Measurements from ENCODE around the gene ATP9B. TPM values are rescaled to one million over a fixed set of nuclear protein-coding genes. Genes with fewer than 3 reads are reported as not detected.

The ATP9B gene
- total RNA-seq, 3 donors from 2014 or later (not counting 1 experiment from before 2014, with no cell fraction given): 66.0 to 78.9 (median 68.0) TPM

DNA sequence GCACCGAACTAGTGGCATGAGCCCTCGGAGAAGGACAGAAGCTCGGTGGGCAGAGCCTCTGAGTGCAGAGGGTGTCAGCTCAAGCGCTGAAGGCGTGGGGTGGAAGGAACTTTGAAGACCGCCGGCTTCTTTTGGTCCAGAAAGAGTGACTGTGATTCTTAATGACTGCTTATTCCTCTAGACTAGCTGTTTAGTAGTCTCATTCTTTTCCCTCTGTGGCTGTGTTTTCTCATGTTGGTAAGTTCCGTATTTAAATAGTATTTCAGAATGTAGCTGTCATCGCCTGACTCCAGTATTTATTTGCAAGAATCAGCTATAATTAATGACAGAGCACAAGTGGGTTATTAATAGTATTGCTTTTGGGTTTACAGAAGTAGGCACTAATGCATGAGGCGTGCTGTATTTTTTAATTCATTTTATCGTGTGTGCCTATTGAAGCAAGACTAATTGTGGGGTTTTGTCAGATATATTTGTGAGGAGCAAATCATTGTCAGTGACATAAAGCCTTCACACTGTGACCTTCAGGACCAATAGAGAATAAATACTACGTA lies 245.7 kb downstream of the ATP9B start:
- Histone ChIP-seq H3K36me3 (ENCODE audit: control insufficient read depth, insufficient read depth, low read length) (peaks cover 3% of the 10 kb centered on the region), H3K4me1 (ENCODE audit: control insufficient read depth, insufficient read depth, low read length) (peaks cover 26% of the 10 kb centered on the region), H3K4me3 (ENCODE audit: low read length) (no peak overlapping the region), H3K27ac (ENCODE audit: low read length) (no peak overlapping the region), H3K27me3 (ENCODE audit: control insufficient read depth, insufficient read depth, low read length) (no peaks in the 10 kb centered on the region), H3K9me3 (ENCODE audit: control insufficient read depth, insufficient read depth, low read length) (peaks cover 4% of the 10 kb centered on the region)
- H3K27me3 Mint-ChIP-seq (ENCODE audit: low read depth in 2 of 2): no peaks in the 10 kb centered on the region
- intact Hi-C loops (cut with micrococcal nuclease): no loop called here
- H3K36me3 Mint-ChIP-seq: peaks cover 10% of the 10 kb centered on the region
- WGBS (ENCODE audit: insufficient coverage): 97% methylated on average over 11 of the region's 12 CpGs
- TF ChIP-seq, protein P1, sequence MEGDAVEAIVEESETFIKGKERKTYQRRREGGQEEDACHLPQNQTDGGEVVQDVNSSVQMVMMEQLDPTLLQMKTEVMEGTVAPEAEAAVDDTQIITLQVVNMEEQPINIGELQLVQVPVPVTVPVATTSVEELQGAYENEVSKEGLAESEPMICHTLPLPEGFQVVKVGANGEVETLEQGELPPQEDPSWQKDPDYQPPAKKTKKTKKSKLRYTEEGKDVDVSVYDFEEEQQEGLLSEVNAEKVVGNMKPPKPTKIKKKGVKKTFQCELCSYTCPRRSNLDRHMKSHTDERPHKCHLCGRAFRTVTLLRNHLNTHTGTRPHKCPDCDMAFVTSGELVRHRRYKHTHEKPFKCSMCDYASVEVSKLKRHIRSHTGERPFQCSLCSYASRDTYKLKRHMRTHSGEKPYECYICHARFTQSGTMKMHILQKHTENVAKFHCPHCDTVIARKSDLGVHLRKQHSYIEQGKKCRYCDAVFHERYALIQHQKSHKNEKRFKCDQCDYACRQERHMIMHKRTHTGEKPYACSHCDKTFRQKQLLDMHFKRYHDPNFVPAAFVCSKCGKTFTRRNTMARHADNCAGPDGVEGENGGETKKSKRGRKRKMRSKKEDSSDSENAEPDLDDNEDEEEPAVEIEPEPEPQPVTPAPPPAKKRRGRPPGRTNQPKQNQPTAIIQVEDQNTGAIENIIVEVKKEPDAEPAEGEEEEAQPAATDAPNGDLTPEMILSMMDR (IDR thresholded peaks at IDR 0.05): no peak
- no peak overlapping the region for H3K27ac Mint-ChIP-seq
- DNase-seq (no peak), ATAC-seq (no peak)
- H3K4me1 Mint-ChIP-seq: peaks cover 25 to 27% of the 10 kb centered on the region in 2 donors
- no peak overlapping the region for H3K4me3 Mint-ChIP-seq
- peaks cover 3 to 6% of the 10 kb centered on the region in 2 donors for H3K9me3 Mint-ChIP-seq

DNA sequence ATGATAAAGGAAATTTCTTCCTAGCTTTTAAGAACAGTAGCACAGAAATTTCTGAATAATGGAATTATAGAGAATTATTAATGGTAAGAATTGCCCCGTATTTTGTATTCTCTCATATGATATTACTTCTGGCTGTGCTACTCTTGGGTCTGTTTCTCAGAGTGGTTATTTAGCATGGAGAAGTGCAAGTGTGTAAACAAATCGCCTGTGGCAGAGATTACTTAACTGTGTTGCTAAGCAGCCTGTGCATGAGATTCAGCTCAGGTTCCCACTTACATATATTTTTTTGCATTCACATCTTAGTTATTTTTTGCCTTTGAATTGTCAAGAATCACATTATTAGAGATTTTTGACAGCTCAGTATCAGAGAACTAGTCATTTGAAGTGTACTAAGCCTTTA lies 246.4 kb downstream of the ATP9B start:
- TF ChIP-seq, protein P1 (IDR thresholded peaks at IDR 0.05): no peak
- H3K4me1 ChIP-seq (ENCODE audit: control insufficient read depth, insufficient read depth, low read length): peaks cover 32% of the 10 kb centered on the region
- Mint-ChIP-seq H3K27me3 (ENCODE audit: low read depth in 2 of 2) (no peaks in the 10 kb centered on the region), H3K36me3 (peaks cover 6% of the 10 kb centered on the region), H3K4me1 (peaks cover 29 to 31% of the 10 kb centered on the region in 2 donors), H3K27ac (no peak overlapping the region), H3K4me3 (no peak overlapping the region), H3K9me3 (peaks cover 3 to 6% of the 10 kb centered on the region in 2 donors)
- intact Hi-C loops (cut with micrococcal nuclease): no loop called here
- WGBS (ENCODE audit: insufficient coverage): 92% methylated on average over 2 of the region's 2 CpGs
- no peak for ATAC-seq
- no peak overlapping the region for H3K27ac ChIP-seq (ENCODE audit: low read length)
- H3K27me3 ChIP-seq (ENCODE audit: control insufficient read depth, insufficient read depth, low read length): no peaks in the 10 kb centered on the region
- H3K36me3 ChIP-seq (ENCODE audit: control insufficient read depth, insufficient read depth, low read length): peaks cover 3% of the 10 kb centered on the region
- no peak for DNase-seq
- H3K9me3 ChIP-seq (ENCODE audit: control insufficient read depth, insufficient read depth, low read length): peaks cover 4% of the 10 kb centered on the region
- no peak overlapping the region for H3K4me3 ChIP-seq (ENCODE audit: low read length)

DNA sequence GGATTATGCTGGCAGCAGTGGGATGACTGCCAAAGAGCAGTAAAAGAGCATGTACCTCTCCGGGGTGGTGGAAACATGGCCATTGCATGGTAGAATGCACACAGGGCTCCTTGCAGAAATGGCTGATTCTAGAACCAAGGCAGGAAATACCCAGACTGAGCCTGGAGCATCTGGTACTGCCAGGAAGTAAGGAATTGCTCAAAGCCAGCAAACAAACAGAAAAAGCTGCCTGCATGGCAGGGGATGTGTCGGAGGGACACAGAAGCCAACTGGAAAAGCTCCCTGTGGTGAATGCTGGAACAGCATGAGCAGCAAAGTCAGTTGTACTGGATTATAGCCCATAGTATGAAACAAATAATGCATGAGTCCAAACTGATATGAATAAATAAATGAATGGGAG lies 248.5 kb downstream of the ATP9B start:
- H3K27ac ChIP-seq (ENCODE audit: low read length): no peak overlapping the region
- Mint-ChIP-seq H3K27ac (peak overlapping the region; percentile 59 to 86), H3K9me3 (peaks cover 3 to 6% of the 10 kb centered on the region in 2 donors), H3K27me3 (ENCODE audit: low read depth in 2 of 2) (no peaks in the 10 kb centered on the region), H3K4me1 (peaks cover 29 to 31% of the 10 kb centered on the region in 2 donors), H3K36me3 (no peaks in the 10 kb centered on the region), H3K4me3 (peak overlapping the region; percentile 63)
- H3K9me3 ChIP-seq (ENCODE audit: control insufficient read depth, insufficient read depth, low read length): peaks cover 4% of the 10 kb centered on the region
- peaks cover 32% of the 10 kb centered on the region for H3K4me1 ChIP-seq (ENCODE audit: control insufficient read depth, insufficient read depth, low read length)
- TF ChIP-seq, protein P1 (IDR thresholded peaks at IDR 0.05): no peak
- no peak overlapping the region for H3K4me3 ChIP-seq (ENCODE audit: low read length)
- intact Hi-C loops (cut with micrococcal nuclease): no loop called here
- no peaks in the 10 kb centered on the region for H3K36me3 ChIP-seq (ENCODE audit: control insufficient read depth, insufficient read depth, low read length)
- ATAC-seq (no peak), DNase-seq (no peak)
- H3K27me3 ChIP-seq (ENCODE audit: control insufficient read depth, insufficient read depth, low read length): no peaks in the 10 kb centered on the region
- 97% methylated on average over 2 of the region's 2 CpGs for WGBS (ENCODE audit: insufficient coverage)

Measured in natural killer cell (primary cell).